GM23338 (cell line): Measurements from ENCODE around the gene NKD1.

Experiments used
- CREB1 ChIP-seq: fragments of 250-450 bp; sonication (Bioruptor Pico); IDR thresholded peaks from 2 replicates; pipeline ENCODE4 v1.5.0; 2020; ENCODE audit warnings: low read depth, mild to moderate bottlenecking, moderate library complexity
- EZH2 ChIP-seq: fragments of 200-600 bp; sonication (generic); IDR thresholded peaks from one replicate; pipeline ENCODE4 v1.8.0; 2017; ENCODE audit warnings: antibody characterized with exemption, mild to moderate bottlenecking, low read depth; ENCODE audit not compliant: unreplicated experiment
- EZH2phosphoT487 ChIP-seq: fragments of 200-600 bp; sonication (generic); IDR thresholded peaks from one replicate; pipeline ENCODE4 v1.8.1; 2018; ENCODE audit warnings: antibody characterized with exemption; ENCODE audit not compliant: unreplicated experiment
- JUNB ChIP-seq: IDR thresholded peaks from one replicate; pipeline ENCODE4 v1.6.1; 2016; ENCODE audit warnings: antibody characterized with exemption; ENCODE audit not compliant: unreplicated experiment
- NANOG ChIP-seq: IDR thresholded peaks from 2 replicates; pipeline ENCODE4 v1.6.1; 2016; ENCODE audit warnings: antibody characterized with exemption, borderline replicate concordance
- POLR2AphosphoS5 ChIP-seq: IDR thresholded peaks from 2 replicates; pipeline ENCODE4 v1.6.1; 2016; ENCODE audit warnings: antibody characterized with exemption, low read depth
- REST ChIP-seq: IDR thresholded peaks from one replicate; pipeline ENCODE4 v1.6.1; 2018; ENCODE audit warnings: antibody characterized with exemption; ENCODE audit not compliant: unreplicated experiment
- STAT1 ChIP-seq: IDR thresholded peaks from one replicate; pipeline ENCODE4 v1.6.1; 2016; ENCODE audit warnings: antibody characterized with exemption; ENCODE audit not compliant: unreplicated experiment
- ZNF114 ChIP-seq: fragments of 250-450 bp; sonication (Bioruptor Pico); IDR thresholded peaks from 2 replicates; pipeline ENCODE4 v1.5.0; 2020; ENCODE audit warnings: mild to moderate bottlenecking, moderate library complexity
- ZNF331 ChIP-seq: fragments of 250-450 bp; sonication (Bioruptor Pico); IDR thresholded peaks from 2 replicates; pipeline ENCODE4 v1.5.0; 2020; ENCODE audit warnings: low read depth, mild to moderate bottlenecking, moderate library complexity
- TF ChIP-seq, protein P1 (sequence below), 2 experiments: fragments of 200-600 bp in 1 of 2; sonication (generic) in 1 of 2; conservative IDR thresholded peaks; 2 replicates each; pipeline versions ENCODE4 v1.5.1 to v1.6.1; 2016 to 2017; ENCODE audit warnings: antibody characterized with exemption in 2 of 2, low read depth in 2 of 2, mild to moderate bottlenecking in 2 of 2, moderate library complexity in 1 of 2
- TF ChIP-seq, protein P2 (sequence below): fragments of 250-450 bp; sonication (Bioruptor Pico); IDR thresholded peaks from 2 replicates; pipeline ENCODE4 v1.5.0; 2020; ENCODE audit warnings: mild to moderate bottlenecking, moderate library complexity
- TF ChIP-seq, protein P3 (sequence below): IDR thresholded peaks from 2 replicates; pipeline ENCODE4 v1.6.1; 2016; ENCODE audit warnings: antibody characterized with exemption

DNA sequence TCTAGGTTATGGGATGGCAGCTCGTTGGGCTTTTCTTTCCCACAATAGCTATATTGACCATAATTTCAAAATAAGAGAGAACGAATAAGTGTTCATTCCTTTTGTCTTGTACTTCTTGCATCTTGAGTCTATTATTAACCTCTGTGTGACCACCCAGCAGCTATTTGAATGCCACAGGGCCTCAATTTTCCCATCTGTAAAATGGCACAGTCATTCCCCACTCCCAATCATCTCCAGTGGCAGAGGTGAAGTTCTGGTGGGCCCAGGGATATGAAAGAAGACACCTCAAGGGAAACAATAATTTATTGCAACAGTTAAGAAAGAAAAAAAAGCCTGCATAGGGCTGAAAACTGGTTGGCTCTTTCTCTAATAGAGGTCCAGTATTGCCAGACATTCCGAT lies 28.6 kb upstream of the NKD1 start:
- TF ChIP-seq, protein P1, sequence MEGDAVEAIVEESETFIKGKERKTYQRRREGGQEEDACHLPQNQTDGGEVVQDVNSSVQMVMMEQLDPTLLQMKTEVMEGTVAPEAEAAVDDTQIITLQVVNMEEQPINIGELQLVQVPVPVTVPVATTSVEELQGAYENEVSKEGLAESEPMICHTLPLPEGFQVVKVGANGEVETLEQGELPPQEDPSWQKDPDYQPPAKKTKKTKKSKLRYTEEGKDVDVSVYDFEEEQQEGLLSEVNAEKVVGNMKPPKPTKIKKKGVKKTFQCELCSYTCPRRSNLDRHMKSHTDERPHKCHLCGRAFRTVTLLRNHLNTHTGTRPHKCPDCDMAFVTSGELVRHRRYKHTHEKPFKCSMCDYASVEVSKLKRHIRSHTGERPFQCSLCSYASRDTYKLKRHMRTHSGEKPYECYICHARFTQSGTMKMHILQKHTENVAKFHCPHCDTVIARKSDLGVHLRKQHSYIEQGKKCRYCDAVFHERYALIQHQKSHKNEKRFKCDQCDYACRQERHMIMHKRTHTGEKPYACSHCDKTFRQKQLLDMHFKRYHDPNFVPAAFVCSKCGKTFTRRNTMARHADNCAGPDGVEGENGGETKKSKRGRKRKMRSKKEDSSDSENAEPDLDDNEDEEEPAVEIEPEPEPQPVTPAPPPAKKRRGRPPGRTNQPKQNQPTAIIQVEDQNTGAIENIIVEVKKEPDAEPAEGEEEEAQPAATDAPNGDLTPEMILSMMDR (conservative IDR thresholded peaks at IDR 0.05; ENCODE audit: low read depth in 2 of 2): no peak
- TF ChIP-seq EZH2 (no peak), REST (no peak), POLR2AphosphoS5 (no peak), EZH2phosphoT487 (no peak), JUNB (no peak), ZNF331 (CRISPR knock-in tag) (no peak), CREB1 (CRISPR knock-in tag) (no peak), STAT1 (no peak), ZNF114 (CRISPR knock-in tag) (no peak), NANOG (no peak)
- TF ChIP-seq, protein P2, sequence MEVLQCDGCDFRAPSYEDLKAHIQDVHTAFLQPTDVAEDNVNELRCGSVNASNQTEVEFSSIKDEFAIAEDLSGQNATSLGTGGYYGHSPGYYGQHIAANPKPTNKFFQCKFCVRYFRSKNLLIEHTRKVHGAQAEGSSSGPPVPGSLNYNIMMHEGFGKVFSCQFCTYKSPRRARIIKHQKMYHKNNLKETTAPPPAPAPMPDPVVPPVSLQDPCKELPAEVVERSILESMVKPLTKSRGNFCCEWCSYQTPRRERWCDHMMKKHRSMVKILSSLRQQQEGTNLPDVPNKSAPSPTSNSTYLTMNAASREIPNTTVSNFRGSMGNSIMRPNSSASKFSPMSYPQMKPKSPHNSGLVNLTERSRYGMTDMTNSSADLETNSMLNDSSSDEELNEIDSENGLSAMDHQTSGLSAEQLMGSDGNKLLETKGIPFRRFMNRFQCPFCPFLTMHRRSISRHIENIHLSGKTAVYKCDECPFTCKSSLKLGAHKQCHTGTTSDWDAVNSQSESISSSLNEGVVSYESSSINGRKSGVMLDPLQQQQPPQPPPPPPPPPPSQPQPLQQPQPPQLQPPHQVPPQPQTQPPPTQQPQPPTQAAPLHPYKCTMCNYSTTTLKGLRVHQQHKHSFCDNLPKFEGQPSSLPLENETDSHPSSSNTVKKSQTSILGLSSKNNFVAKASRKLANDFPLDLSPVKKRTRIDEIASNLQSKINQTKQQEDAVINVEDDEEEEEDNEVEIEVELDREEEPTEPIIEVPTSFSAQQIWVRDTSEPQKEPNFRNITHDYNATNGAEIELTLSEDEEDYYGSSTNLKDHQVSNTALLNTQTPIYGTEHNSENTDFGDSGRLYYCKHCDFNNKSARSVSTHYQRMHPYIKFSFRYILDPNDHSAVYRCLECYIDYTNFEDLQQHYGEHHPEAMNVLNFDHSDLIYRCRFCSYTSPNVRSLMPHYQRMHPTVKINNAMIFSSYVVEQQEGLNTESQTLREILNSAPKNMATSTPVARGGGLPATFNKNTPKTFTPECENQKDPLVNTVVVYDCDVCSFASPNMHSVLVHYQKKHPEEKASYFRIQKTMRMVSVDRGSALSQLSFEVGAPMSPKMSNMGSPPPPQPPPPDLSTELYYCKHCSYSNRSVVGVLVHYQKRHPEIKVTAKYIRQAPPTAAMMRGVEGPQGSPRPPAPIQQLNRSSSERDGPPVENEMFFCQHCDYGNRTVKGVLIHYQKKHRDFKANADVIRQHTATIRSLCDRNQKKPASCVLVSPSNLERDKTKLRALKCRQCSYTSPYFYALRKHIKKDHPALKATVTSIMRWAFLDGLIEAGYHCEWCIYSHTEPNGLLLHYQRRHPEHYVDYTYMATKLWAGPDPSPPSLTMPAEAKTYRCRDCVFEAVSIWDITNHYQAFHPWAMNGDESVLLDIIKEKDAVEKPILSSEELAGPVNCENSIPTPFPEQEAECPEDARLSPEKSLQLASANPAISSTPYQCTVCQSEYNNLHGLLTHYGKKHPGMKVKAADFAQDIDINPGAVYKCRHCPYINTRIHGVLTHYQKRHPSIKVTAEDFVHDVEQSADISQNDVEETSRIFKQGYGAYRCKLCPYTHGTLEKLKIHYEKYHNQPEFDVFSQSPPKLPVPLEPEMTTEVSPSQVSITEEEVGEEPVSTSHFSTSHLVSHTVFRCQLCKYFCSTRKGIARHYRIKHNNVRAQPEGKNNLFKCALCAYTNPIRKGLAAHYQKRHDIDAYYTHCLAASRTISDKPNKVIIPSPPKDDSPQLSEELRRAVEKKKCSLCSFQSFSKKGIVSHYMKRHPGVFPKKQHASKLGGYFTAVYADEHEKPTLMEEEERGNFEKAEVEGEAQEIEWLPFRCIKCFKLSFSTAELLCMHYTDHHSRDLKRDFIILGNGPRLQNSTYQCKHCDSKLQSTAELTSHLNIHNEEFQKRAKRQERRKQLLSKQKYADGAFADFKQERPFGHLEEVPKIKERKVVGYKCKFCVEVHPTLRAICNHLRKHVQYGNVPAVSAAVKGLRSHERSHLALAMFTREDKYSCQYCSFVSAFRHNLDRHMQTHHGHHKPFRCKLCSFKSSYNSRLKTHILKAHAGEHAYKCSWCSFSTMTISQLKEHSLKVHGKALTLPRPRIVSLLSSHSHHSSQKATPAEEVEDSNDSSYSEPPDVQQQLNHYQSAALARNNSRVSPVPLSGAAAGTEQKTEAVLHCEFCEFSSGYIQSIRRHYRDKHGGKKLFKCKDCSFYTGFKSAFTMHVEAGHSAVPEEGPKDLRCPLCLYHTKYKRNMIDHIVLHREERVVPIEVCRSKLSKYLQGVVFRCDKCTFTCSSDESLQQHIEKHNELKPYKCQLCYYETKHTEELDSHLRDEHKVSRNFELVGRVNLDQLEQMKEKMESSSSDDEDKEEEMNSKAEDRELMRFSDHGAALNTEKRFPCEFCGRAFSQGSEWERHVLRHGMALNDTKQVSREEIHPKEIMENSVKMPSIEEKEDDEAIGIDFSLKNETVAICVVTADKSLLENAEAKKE: no peak
- TF ChIP-seq, protein P3, sequence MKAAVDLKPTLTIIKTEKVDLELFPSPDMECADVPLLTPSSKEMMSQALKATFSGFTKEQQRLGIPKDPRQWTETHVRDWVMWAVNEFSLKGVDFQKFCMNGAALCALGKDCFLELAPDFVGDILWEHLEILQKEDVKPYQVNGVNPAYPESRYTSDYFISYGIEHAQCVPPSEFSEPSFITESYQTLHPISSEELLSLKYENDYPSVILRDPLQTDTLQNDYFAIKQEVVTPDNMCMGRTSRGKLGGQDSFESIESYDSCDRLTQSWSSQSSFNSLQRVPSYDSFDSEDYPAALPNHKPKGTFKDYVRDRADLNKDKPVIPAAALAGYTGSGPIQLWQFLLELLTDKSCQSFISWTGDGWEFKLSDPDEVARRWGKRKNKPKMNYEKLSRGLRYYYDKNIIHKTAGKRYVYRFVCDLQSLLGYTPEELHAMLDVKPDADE: no peak
